Stromal cell of bone marrow (primary cell): ENCODE results near the gene MAN1A1.
"Not testable (repeated sequence)": the region's sequence is repeated elsewhere in the genome, so short reads cannot be mapped to it uniquely, and the experiment has no call there.

ENCODE experiments used
- DNase-seq: peaks from one replicate; pipeline ENCODE4 v3.0.0-alpha.2; 2012; ENCODE audit warnings: low read depth

Gene MAN1A1

DNA sequence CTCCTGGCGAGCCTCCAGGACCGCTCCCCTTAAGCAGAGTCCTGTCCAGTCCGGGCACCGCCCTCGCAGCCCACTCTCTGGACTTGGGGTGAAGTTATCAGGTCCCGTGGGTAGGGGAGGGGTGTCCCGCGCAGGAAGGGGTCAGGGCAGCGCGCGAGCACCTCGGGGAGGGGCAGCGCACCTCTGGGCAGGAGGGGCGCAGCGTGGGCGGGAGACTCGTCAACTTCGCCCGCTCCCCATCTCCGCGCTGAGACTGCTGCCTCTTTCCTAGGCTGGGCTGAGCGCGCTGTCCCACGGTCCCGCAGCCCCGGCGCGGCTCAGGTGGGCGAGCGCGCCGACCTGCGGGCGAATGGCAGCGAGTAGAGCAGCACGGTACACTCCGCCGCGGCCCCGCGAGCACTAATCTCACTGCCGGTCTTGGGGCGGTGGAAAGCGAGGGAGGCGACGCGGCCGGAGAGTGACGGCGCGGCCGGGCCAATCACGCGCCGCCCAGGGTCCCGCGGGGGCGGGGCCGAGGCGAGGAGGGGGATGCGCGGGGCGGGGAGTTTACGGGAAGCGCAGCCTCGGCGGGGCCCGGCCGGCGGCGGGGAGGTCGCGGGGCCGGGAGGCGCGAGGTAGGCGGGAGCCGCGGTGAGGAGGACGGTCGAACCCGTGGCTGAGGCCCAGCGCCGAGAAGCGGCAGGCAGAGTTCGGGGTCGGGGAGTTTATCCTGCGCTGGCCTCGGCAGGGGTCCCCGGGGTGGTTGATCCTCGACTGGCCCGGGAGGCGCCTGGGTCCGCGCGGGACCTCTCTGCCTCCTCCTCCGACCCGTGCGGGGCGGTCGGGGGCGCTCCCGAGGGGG lies at the start of gene MAN1A1:
Gene MAN1A1, minus strand, starts transcription at position 401 of the 841 bp plus-strand sequence. CDS start 696 bp downstream, outside the sequence.
- DNase-seq: peak; percentile 77

DNA sequence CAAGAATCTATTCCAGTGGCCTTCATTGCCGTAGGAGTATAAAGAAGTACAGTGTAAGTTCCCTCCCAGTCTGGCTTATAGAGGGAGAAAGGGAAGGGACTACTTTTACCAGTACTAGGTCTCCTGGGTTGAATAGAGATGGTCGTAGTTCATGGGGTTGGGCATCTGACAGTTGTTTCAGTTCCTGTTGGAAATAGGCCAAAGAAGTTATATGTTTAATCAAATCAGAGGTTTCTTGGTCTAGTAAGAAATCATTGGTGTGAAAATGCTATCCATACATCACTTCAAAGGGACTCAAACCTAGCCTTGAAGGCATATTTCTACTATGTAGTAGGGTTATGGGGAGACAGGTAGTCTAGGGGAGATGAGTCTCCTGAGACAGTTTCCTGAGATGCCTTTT lies 45.6 kb upstream of the MAN1A1 start:
- DNase-seq: no peak

DNA sequence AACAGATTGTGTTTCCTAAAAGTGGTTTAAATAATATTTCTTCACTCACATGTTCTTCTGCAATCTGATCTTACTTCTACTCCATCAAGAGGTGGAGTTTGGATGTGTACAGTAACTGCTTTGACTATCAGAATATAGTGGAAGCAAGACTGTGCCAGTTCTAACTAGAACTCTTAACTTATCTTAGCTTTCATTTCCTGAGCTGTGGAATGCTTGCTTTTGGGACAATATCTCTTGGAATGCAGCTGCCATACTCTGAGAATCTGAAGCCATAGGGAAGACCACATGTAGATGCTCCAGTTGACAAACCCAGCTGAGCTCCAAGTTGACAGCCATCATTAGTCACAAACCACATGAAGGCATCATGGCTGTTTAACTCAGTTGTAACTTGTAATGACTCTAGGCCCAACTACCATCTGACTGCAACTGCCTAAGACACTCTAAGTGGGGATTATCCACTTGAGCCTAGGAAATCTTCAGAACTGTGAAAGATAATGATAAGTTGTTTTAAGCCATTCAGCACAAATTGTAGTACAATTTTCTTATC lies 40.8 kb upstream of the MAN1A1 start:
- DNase-seq: no peak

DNA sequence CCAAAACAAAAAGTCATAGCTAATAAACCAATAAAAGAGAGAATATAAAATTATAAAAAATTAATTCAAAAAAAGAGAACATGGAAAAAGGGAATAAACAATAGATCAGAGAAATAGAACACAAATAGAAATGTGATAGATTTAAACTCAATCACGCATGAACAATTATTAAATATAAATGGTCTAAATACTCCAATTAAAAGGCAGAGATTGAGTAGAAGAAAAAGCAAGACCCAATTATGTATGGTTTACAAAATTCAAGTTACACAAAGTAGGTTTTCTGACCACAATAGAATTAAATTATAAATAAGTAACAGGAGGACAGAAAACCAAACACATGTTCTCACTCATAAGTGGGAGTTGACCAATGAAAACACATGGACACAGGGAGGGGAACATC lies 36.4 kb upstream of the MAN1A1 start:
- no peak for DNase-seq

DNA sequence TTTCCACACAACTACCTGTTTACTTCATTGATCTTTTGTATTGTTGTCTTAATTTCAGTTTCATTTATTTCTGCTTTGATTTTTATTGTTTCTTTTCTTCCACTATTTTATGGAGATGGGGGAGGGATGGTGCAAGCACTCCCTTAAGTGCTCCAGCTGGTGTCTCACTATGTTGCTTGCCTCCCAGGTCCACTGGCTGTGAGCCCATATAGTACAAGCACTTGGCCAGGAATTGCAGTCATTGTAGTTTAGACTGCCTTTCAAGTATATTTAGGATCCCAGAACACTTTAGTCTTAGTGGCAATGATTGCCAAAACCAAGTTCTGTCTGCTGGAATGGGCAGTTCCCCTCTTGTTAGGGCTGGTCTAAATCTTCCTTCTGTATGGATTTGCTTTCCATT lies 34.9 kb upstream of the MAN1A1 start:
- DNase-seq: no peak

DNA sequence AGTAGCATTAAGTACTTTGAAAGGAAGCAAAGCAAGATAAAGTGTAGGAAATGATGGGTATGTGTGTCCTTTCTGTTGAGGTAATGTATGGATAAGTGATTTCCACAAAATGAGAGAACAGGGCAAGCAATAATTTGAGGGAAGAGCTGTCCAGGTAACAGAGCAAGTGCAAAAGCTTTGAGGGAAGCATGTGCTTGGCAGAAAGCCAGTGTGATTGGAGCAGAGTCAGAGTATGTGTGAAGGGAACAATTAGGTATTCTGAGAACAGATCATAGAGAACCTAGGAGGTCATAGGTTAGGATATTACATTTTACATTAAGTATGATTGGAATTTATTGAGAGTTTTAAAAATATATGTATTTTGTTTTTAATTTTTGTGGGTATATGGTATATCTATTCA lies 30.2 kb upstream of the MAN1A1 start:
- no peak for DNase-seq

DNA sequence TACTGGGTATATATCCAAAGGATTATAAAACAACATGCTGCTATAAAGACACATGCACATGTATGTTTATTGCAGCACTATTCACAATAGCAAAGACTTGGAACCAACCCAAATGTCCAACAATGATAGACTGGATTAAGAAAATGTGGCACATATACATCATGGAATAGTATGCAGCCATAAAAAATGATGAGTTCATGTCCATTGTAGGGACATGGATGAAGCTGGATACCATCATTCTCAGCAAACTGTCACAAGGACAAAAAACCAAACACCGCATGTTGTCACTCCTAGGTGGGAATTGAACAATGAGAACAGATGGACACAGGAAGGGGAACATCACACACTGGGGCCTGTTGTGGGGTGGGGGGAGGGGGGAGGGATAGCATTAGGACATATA lies 27.5 kb upstream of the MAN1A1 start:
- DNase-seq: not testable (repeated sequence)

DNA sequence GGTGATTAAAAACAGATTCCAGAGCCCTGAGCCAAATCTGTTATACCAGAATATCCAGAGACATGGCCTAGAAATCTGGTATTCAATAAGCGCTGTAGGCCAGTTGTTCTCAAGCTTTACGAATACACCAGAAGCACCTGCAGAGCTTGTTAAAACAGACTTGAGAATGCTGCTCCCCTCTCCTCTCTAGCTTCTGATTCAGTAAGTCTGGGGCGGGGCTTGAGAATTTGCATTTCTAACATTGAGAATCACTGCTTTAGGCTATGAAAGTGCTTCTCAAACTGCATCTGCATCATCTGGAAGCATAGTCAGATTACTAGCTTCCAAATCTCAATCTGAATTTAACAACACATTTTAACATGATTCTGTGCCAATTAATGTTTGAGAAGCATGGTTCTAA lies 20.5 kb upstream of the MAN1A1 start:
- DNase-seq: no peak

DNA sequence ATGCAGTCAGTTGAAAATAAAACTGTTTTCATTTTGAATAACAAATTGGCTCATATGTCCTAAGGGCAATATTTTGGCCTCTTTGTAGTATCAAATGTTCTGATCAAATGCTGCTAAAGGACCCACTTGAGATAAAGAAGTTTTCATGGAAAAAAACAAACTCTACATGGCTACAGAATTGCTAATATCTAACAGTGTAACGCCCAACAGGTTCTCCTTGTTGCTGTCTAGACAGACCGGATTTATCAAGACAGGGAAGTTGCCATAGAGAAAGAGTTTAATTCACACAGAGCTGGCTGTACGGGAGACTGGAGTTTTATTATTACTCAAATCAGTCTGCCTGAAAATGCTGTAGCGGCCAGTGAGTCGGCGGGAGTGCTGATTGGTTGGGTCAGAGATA lies 19.4 kb upstream of the MAN1A1 start:
- DNase-seq: no peak

DNA sequence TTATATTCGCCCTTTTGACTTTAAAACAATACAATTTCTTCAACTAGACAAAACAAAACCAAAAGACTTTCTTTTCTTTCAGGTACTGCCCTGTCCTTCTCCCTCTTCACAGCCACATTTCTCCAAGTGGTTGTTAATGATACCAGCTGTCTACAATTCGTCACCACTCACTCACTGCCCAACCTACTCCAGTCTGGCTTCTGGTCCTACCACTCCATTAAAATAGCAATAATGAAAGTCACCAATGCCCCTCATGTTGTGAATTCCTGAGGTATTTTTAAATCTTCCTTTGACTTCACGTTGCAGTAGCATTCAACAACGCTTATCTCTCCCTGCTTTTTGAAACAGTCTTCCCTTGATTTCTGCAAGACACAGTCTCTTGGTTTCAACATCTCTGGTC lies 11.6 kb upstream of the MAN1A1 start:
- DNase-seq: no peak

DNA sequence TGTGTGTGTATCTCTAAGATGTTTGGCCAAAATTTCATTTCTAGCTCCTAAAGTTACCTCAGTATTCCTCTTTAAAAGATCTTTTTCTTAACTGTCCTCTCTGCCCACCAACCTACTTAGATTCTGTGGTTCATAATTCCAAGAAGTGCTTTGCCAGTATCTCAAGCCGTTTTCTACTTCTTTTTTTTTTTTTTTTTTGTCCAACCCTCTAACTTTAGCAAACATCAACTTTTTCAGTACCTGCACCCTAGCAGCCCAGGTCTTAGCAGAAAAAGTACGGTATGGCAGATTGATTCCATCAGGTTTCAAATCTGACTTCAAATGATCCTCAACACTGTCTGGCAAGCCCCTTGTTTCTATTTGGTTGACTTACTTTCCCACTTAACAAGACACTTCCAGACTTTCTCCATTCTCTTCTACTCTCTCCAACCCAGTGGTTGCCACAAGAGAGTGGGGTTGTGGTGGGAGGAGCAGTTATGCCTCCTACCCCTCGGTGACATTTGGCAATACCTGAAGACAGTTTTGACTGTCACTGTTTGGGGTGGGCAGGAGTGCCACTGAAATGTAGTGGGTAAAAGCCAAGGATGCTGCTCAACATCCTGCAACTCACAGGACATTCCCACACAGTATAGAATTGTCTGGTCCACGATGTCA lies 10.8 kb upstream of the MAN1A1 start:
- DNase-seq: no peak

DNA sequence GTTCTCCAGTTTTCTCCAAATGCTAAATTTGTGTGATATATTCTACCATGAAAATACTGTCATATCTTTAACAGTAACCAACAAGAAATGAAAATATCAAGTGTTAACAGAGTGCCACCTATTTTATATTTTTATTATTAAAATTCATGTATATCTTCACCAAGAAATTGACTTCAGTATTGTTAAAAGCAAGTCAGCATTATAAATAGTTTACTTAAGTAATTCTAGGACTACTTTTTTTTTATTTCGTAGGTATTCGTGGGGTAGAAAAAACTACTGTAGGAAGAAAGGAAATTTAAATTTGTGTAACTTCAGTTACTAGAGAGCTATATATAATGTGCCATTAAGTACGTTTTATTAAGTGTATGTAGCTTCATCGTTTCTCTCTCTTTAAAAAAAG lies 6.3 kb upstream of the MAN1A1 start:
- no peak for DNase-seq

DNA sequence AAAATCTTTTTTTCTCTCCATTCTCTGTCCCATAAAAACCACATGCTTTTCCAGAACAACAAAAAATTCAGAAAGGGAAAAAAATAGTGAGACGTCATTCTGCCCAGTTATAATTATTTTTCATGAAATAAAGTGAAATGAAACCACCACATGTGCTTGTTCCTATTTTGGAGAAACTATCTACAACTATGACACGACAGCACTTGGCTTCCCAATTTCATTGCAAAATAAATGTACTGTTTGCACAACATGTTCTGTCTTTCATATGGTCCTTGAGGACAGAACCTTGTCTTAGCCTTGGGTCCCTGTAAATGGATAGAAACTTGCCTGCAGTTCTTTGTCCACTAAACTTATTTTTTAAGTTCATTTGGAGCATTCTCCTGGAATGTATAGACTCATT lies 5.6 kb upstream of the MAN1A1 start:
- DNase-seq: no peak

DNA sequence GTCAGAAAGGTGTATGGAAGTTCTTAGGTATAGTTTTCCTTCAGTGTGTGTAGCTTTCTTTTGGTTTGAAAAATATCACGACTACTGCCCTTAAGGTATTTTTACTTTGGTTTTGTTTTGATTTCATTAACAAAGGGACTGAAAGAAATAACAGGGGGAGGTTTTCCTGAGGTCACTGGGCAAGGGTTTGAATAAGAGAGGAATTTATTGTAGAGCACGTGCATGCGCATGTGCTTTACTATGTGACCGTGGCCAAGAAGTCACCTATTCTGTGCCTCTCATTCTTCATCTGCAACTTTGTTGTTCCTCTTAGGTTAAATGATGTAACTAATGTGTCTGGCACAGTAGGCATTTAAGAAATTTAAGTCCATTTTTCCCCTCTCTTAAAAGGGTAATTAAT lies 4.1 kb upstream of the MAN1A1 start:
- DNase-seq: no peak

DNA sequence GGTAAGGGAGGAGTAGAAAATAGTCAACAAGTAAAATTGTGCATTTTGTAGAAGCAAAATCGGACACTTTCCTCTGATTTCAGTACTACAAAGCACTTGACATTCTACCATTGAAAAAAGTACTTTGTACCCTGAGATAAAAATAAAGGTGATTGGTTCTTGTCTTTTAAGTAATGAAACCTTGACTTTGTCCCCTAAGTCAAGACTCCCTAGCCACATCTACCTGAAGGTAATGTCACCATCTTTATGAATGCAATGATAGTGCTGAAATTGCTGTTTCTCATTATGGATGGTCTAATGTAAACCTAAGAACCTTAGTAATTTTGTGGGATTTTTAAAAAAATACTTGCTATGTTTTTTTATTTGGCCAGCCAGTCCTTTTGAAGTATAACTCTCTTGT lies 2.4 kb upstream of the MAN1A1 start:
- no peak for DNase-seq

DNA sequence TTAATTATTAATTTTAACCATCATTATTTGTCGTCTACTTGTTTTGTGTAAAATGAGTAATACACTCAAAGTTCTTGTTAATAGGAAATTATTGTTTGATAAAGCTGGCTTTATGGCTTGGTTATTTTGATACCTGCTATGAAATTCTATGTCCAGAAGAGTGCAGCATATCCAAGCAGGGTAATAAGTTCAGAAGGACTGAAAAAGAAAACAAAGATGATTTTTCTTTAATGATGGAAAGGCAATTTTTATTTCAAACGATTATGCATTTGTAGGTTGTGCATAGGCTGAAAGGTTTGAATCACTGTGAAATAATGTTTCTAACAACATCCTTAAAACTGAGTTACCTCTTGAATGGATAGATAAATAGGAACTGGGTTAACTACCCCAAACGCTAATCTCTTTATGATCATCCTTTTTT lies 1.4 kb upstream of the MAN1A1 start:
- peak; percentile 53 for DNase-seq

DNA sequence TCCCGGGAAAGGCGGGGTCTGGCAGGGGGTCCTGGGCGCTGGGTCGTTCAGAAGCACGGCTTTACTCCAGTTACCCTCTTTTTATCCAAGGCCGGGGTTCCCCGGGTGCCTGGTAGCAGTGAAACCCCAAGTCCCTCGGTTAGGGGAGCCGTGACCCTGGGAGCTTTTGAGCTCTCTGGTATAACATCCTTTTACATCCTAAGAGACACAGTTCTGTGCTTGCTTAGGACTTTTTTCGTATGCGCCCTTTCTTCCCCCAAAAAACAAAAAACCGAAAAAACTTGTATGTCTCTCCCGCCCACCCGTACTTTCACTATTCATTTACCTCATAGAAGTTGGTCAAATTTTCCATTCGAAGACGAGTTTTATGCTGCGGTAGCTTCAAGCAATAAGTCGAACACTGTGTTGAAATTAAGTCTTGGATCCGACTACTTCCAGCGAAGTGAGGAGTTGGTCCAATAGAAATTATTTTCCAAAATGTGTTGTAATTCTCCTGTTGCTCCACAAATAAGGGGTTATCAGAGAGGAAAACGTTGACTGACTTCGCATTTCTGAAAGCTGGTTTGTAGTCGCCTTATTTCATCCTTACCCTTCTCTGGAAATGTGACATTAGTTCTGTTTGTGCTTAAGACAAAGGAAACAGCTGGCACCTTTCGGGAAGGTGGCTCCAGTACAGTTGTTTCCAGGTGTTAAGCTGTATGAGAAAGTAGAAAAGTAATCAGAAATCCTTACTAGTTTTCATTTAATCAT lies 816 bp upstream of the MAN1A1 start:
- DNase-seq: peak; percentile 77

DNA sequence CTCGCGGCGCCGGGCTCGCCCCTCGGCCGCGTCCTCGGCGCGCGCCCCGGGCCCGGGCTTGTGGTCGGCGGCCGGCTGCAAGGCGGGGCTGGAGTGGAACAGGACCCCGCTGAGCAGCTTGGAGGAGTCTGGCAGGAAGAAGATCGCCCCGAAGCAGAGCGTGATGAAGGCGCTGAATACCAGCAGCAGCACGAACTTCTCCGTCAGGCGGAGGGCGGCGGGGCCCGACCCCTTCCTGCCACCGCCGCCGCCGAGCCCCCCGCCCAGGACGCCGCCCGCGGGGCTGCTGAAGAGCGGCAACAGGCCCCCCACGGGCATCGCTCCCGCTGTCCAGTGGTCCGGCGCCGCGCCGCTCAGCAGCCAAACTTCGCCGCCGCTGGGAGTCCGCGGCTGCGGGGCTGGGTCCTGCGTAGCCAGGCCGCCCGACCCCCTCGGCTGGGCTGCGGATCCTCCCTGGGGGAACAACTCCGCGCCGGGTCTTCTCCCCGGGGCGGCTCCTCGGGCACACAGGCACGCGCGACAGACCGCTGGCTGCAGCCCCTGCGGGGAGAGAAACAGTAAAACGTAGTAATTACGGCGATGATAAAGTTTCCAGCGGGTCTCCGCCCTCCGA lies 707 bp downstream of the MAN1A1 start:
- DNase-seq: no peak

DNA sequence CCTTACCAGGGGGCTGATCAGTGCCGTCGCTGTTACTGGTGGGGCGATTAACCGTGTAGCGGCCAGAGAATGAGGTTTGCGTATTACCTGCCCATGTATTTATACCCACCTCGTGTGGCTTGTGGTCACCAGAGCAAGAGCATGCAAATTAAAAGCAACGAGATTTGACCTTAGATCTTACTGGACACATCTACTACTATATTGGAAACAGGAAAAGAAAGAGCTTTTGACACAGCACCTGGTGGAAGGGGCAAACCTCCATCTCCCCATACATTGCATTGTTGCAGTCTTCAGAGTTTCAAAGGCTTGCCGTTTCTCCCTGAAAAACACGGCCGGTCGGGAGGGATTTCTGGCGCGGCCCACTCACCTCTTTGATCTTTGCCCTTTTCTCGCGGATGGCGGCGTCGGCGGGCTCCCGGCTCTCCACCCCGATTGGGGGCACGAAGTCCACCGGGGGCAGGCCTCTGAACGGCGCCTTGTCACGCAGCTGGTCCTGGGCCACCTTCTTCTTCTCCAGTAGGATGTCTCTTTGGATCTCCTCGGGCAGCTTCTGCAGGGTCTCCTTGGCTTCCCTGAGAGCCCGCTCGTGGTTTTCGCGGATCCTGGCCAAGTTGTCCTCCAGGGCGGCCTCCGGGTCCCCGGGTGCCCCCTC lies 1.3 kb downstream of the MAN1A1 start:
- DNase-seq: no peak

DNA sequence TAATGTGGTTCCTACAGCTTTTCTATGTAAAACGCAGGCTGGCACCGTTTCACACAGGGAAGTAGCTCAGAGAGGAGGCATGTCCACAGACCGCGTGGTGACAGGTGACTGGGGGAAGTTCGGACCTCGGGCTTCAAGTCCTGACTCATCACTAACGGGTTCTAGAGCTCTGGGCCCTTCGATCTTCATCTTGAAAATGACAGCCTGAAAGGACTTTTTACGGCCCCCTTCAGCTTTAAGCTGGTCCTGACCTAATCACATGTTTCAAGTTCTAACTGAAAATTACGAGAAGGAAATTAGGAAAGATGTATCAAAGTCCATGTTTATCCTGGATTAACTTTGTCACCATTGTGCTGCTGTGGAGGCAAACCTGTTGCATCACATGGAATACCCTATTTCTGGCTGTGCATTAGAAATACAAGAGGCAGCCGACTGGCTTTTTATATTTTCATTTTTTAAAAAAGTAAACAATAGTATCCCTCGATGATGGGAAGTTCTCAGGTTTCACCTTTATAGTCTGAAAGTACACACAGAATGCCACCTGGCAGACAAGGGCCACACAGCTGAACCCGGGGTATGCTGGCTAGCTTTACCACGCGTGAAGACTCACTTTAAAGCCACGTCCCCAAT lies 2.0 kb downstream of the MAN1A1 start:
- no peak for DNase-seq

DNA sequence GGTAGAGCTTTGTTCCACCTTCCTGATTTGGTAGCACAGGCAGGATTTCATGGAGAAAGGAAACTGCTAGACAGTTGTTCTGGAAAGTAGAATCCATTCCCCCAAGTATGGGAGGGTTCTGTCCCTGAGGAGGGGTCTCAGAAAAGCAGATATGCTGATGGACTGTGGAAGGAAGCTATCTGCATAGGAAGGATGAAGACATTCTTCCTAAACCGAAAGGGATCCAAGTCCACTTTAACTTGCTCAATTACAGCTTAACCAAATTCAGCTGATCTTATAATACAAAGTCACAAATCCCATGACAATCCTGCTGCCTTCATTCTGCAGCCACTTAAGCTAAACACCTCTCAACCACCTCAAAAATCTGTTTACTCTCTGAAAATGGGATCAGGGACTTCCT lies 2.6 kb downstream of the MAN1A1 start:
- no peak for DNase-seq
